ENCODE results near the gene GREM2.

DNA sequence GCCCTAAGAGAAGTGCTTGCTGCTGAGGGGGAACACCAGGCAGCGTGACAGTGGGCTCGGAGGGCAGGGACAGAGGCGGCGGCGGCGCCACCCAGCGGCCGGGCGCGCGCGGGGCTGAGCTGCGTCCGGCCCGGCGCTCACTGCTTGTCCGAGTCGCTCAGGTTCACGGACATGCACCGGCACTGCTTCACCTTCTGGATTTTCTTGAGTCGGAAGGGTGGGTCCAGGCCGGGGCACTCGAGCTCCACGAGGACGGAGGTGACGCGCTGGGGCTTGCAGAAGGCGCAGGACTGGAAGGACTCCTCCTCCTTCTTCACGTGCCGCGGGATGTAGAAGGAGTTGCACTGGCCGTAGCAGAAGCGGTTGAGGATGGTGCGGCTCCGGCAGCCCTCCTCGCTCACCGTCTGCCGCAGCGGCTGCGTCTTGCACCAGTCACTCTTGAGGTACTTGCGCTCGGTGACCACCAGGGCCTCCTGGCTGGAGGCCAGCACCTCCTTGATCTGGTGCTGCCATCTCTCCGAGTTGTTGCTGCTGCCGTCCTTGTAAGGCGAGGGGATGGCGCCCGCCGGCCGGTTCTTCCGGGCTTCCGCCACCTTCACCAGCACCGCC, 119.0 kb downstream of the GREM2 start:
- TF ChIP-seq, protein P1, sequence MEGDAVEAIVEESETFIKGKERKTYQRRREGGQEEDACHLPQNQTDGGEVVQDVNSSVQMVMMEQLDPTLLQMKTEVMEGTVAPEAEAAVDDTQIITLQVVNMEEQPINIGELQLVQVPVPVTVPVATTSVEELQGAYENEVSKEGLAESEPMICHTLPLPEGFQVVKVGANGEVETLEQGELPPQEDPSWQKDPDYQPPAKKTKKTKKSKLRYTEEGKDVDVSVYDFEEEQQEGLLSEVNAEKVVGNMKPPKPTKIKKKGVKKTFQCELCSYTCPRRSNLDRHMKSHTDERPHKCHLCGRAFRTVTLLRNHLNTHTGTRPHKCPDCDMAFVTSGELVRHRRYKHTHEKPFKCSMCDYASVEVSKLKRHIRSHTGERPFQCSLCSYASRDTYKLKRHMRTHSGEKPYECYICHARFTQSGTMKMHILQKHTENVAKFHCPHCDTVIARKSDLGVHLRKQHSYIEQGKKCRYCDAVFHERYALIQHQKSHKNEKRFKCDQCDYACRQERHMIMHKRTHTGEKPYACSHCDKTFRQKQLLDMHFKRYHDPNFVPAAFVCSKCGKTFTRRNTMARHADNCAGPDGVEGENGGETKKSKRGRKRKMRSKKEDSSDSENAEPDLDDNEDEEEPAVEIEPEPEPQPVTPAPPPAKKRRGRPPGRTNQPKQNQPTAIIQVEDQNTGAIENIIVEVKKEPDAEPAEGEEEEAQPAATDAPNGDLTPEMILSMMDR (IDR thresholded peaks at IDR 0.05): 0 out of 2 replicates have a peak, but pooled peaks have one; percentile 35
- no peak for TF ChIP-seq ESRRA (CRISPR knock-in tag; IDR thresholded peaks at IDR 0.05; ENCODE audit: borderline replicate concordance)
- TF ChIP-seq, protein P2, sequence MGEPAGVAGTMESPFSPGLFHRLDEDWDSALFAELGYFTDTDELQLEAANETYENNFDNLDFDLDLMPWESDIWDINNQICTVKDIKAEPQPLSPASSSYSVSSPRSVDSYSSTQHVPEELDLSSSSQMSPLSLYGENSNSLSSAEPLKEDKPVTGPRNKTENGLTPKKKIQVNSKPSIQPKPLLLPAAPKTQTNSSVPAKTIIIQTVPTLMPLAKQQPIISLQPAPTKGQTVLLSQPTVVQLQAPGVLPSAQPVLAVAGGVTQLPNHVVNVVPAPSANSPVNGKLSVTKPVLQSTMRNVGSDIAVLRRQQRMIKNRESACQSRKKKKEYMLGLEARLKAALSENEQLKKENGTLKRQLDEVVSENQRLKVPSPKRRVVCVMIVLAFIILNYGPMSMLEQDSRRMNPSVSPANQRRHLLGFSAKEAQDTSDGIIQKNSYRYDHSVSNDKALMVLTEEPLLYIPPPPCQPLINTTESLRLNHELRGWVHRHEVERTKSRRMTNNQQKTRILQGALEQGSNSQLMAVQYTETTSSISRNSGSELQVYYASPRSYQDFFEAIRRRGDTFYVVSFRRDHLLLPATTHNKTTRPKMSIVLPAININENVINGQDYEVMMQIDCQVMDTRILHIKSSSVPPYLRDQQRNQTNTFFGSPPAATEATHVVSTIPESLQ (CRISPR knock-in tag; IDR thresholded peaks at IDR 0.05): no peak
- TF ChIP-seq, protein P3, sequence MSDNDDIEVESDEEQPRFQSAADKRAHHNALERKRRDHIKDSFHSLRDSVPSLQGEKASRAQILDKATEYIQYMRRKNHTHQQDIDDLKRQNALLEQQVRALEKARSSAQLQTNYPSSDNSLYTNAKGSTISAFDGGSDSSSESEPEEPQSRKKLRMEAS (CRISPR knock-in tag; IDR thresholded peaks at IDR 0.05): peak; percentile 69; the same call in 1 of the 2 replicates
- TF ChIP-seq, protein P4, sequence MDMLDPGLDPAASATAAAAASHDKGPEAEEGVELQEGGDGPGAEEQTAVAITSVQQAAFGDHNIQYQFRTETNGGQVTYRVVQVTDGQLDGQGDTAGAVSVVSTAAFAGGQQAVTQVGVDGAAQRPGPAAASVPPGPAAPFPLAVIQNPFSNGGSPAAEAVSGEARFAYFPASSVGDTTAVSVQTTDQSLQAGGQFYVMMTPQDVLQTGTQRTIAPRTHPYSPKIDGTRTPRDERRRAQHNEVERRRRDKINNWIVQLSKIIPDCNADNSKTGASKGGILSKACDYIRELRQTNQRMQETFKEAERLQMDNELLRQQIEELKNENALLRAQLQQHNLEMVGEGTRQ (CRISPR knock-in tag; IDR thresholded peaks at IDR 0.05): peak; percentile 52
- TF ChIP-seq, protein P5, sequence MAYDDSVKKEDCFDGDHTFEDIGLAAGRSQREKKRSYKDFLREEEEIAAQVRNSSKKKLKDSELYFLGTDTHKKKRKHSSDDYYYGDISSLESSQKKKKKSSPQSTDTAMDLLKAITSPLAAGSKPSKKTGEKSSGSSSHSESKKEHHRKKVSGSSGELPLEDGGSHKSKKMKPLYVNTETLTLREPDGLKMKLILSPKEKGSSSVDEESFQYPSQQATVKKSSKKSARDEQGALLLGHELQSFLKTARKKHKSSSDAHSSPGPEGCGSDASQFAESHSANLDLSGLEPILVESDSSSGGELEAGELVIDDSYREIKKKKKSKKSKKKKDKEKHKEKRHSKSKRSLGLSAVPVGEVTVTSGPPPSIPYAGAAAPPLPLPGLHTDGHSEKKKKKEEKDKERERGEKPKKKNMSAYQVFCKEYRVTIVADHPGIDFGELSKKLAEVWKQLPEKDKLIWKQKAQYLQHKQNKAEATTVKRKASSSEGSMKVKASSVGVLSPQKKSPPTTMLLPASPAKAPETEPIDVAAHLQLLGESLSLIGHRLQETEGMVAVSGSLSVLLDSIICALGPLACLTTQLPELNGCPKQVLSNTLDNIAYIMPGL (CRISPR knock-in tag; IDR thresholded peaks at IDR 0.05): peak; percentile 85
- TF ChIP-seq, protein P6, sequence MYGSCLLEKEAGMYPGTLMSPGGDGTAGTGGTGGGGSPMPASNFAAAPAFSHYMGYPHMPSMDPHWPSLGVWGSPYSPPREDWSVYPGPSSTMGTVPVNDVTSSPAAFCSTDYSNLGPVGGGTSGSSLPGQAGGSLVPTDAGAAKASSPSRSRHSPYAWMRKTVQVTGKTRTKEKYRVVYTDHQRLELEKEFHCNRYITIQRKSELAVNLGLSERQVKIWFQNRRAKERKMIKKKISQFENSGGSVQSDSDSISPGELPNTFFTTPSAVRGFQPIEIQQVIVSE (CRISPR knock-in tag; IDR thresholded peaks at IDR 0.05; ENCODE audit: borderline replicate concordance): no peak
- no peak for TF ChIP-seq CREB1 (CRISPR knock-in tag; IDR thresholded peaks at IDR 0.05)

All from WTC11 (cell line).